Stimulated activated CD4-positive, alpha-beta T cell treated with anti-CD3 and anti-CD28 coated beads, Interleukin-4, amount 100 ng/mL, for 4 hours (primary cell): ENCODE results near the gene STING1.
"Not testable (repeated sequence)": the region's sequence is repeated elsewhere in the genome, so short reads cannot be mapped to it uniquely, and the experiment has no call there.

Source experiments
- DNase-seq, 2 experiments: peaks; one replicate each; pipeline ENCODE4 v3.0.0-alpha.2; 2020

The STING1 gene

DNA sequence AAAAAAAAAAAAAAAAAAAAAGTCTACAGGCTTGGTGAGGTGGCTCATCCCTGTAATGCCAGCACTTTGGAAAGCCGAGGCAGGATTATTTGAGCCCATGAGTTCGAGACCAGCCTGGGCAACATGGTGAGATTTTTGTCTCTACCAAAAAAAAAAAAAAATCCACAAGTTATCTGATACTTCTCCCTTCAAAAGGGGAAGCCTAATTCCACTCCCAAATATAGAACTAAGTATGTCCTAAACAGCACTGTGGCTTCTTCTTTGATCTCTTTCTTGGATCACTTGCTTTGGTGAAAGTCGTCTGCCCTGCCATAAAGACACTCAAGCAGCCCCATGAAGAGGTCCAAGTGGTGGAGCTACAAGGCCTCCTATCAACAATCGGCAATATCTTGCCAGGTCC is 18.8 kb upstream of the STING1 start:
- DNase-seq = no peak

DNA sequence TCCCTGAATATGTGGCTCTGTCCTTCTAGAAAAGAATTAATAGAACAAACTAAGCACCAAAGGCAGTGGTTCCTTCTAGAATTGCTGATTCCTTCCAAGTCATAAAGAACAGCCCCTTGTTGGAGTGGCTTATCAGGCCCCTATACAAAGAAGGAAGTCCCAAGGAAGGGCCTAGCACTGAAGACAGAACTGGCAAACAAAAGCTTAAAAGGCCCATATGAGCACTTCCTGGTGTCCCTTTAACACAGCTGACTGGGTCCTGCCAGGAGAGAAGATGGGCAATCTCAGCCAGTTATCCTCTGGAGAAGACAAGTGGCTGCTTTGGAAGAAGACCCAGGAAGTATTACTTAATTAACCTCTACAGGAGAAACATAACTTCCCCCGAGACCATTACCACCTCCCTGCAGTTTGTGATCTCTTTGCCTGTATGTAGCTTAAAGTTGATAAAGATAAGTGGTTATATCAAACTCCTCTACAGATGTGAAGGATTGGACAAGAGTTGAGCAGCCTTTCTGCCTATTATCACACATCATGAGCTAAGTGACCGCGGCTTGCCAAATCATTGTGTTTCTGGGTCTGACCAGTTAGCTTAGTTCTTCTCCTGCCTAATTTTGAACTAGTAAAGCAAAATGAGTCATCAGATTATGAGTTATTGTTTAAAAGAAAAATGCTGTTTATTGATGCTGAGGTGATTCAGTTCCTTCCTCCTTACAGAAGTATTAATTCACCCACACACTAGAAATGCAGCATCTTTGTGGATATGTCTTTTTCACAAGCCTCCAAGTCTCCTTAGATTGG is 13.3 kb upstream of the STING1 start:
- no peak for DNase-seq

DNA sequence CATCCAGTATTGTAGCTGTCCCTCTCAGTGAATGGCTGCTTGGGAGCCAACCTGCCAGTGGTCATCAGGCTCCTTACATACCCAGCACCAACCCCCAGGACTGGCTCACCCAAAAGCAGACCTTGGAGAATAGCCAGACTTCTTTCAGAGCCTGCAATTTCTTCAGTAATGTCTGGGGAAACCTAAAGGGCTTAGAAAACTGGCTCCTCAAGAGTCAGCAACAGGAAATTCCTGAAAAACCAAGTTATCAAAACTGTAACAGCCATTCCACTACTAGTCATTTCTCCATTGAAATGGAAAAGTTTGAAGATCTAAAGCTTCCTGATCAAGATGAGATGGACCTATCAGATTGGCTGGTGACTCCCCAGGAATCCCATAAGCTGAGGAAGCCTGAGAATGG is 12.3 kb upstream of the STING1 start:
- DNase-seq = no peak

DNA sequence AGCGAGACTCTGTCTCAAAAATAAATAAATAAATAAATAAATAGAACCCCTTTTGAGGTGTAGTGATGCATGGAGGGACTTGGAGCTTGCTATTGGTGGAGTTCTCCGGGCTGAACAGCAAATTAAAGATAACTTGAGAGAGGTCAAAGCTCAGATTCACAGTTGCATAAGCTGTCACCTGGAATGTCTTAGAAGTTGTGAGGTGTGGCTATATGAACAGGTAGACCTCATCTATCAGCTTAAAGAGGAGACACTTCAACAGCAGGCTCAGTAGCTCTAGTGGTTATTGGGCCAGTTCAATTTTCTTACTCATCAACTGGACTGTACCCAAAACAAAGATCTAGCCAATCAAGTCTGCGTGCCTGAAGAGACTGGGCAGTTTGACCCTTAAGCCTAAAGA is 11.7 kb upstream of the STING1 start:
- no peak for DNase-seq

DNA sequence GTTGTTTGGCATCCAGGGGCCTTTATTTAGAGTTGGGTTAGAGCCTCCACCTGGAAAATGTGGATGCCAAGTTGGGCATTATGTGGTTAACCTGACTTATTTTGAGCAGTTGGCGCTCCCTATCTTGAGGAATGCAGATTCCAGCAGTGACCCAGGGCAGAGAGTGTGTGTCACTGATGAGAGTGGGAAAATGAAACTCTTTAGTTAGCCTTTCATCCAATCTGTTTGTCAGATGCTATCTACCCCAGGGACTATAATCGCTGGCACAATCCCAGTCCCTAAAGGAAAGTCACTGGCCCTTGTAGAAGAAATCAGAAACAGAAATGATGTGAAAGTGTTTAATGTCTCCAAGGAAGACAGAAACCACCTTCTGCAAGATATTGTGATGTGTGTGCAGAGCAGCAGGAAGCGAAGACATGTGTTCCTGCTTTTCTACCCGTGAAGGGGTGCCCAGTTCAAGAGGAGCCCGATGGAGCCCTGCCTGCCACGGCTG is 10.2 kb upstream of the STING1 start:
- no peak for DNase-seq

DNA sequence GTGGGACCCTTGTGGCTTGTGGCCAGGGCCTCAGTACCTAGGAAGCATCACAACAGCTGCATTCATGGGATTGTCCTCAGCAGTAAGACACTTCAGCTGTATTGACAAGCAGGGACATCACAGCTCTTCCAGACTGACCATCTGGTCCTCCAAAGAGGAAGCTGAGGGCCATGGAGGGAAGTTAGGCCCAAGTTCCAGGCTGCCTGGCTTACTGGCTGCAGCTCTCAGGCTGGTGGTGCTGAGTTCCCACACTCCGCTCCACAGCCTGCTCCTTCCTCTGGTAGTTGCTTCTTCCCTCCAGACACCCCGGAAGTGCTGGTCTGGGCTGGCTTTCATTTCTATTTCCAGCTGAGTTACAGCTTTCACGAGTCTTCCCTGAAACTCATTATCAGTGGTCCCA is 5.7 kb upstream of the STING1 start:
- DNase-seq = no peak

DNA sequence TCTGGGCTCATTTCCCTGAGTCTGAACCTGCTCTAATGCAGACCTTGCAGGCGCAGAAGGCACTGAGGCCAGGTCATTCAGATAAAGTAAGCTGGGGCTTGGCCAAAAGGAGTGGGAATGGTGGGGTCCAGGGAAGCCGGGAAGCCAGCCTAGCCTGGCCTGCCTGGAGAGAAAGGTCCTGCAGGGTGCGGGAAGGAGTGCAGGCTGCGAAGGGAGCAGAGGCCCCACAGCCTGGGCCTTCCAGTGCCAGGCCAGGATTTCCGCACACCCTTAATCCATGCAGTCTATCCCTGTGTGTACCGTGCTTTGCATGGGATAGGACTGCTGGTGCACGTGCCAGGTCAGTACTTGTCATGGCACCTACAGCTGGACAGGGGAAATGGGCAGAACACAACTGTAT is 3.6 kb upstream of the STING1 start:
- DNase-seq = no peak

DNA sequence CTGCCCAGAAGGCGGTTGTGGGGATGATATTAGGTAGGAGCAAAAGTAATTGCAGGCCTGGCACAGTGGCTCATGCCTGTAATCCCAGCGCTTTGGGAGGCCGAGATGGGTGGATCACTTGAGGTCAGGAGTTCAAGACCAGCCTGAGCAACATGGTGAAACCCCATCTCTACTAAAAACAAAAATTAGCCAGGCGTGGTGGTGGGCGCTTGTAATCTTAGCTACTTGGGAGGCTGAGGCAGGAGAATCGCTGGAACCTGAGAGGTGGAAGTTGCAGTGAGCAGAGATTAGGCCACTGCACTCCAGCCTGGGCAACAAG is 291 bp upstream of the STING1 start:
- not testable (repeated sequence) for DNase-seq

DNA sequence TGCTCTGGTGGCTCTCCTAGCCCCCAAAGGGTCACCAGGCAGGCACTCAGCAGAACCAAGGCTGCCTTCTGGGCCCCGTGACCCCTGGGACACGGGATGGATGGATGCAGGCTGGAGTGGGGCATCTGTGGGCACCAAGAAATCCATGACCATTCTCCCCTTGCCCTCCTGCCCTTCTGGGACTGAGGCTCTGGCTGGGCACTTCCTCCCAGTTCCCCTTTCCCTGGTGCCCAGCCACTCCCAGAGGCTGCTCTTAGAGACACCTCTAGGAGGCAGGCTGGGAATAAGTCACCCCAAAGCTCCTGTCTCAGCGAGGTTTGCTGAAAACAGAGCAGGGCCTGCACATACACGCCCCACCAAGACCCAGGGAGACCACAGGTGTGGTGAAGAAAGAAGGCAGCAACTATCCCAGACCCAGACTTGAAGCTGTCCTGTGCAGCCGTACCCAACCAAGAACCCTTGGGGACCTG is 943 bp downstream of the STING1 start:
- no peak for DNase-seq

DNA sequence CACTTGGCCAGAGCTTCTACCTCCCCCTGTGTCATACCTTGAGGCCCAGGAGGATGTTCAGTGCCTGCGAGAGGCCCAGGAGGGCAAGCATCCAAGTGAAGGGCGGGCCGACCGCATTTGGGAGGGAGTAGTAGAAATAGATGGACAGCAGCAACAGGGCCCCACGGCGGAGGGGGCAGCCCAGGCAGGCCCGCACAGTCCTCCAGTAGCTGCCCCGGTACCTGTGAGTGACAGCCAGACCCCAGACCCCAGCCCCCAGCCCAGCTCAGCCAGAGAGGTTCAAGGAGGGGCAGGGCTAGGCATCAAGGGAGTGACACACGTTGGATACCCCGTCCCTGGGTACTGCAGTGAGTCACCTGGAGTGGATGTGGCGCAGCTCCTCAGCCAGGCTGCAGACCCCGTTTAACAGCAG is 1.4 kb downstream of the STING1 start:
- peak in 1 of 2 experiments; percentile 48 for DNase-seq

DNA sequence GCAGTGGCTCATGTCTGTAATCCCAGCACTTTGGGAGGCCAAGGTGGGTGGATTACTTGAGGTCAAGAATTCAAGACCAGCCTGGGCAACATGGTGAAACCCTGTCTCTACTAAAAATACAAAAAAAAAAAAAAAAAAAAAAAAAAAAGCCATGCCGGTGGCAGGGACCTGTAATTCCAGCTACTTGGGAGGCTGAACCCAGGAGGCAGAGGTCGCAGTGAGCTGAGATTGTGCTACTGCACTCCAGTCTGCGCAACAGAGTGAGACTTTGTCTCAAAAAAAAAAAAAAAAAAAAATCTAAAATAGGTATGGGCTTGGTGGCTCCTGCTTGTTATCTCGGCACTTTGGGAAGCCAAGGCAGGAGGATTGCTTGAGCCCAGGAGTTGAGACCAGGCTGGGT is 2.8 kb downstream of the STING1 start:
- not testable (repeated sequence) for DNase-seq

DNA sequence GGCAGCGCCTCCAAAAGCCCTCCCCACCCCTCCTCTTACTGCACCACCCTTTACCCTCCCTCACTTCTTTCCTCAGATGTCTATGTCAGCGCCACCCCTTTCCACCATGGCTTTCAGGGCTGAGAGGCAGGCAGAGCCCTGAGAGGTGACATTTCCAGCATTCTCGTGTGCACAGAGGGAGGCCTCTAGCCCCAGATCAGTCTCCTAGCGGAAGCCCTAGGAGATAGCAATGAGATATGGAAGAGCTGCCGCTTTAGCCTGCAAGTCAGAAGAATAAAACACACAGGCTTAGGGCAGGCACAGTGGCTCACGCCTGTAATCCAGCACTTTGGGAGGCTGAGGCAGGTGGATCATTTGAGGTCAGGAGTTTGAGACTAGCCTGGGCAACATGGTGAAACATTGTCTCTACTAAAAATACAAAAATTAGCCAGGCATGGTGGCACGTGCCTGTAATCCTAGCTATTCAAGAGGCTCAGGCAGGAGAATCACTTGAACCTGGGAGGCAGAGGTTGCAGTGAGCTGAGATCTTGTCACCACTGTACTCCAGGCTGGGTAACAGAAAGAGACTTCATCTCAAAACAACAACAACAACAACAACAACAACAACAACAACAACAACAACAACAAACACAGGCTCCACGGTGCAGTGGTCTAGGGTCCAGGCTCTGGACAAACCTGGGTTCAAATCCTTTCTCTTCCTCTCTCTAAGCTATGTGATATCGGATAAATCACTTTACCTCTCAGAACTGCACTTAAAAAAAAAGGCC is 3.7 kb downstream of the STING1 start:
- DNase-seq = not testable (repeated sequence)

DNA sequence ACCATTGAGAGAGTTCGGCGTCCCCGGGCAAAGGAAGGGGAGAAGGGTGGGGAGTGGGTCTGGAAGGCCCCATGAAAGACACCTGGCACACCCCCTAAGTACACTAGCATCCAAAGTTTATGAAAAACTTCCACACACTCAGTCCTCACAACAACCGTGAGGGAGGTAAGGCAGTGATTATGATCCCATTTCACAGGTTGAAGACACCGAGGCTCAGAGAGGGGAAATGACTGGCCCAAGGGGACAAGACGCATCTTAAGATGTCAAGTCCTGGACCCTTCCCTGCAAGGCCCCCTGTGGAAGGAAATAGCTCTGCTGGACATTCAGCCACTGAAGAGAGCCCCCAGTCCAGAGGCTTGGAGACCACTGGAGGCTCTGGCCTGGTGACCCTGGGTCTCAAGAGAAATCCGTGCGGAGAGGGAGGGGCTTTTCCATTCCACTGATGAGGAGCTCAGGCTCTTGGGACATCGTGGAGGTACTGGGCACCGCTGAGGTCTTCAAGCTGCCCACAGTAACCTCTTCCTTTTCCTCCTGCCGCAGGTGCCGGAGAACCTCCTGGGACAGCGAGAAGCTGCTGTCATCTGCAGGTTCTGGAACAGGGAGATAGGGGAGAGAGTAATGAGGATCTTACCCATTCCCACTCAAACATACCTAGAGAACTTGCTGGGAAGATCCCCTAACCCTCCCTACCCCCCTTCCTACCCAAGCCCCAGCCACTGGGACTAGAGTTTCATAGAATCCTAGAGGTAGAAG is 6.5 kb downstream of the STING1 start:
- no peak for DNase-seq

DNA sequence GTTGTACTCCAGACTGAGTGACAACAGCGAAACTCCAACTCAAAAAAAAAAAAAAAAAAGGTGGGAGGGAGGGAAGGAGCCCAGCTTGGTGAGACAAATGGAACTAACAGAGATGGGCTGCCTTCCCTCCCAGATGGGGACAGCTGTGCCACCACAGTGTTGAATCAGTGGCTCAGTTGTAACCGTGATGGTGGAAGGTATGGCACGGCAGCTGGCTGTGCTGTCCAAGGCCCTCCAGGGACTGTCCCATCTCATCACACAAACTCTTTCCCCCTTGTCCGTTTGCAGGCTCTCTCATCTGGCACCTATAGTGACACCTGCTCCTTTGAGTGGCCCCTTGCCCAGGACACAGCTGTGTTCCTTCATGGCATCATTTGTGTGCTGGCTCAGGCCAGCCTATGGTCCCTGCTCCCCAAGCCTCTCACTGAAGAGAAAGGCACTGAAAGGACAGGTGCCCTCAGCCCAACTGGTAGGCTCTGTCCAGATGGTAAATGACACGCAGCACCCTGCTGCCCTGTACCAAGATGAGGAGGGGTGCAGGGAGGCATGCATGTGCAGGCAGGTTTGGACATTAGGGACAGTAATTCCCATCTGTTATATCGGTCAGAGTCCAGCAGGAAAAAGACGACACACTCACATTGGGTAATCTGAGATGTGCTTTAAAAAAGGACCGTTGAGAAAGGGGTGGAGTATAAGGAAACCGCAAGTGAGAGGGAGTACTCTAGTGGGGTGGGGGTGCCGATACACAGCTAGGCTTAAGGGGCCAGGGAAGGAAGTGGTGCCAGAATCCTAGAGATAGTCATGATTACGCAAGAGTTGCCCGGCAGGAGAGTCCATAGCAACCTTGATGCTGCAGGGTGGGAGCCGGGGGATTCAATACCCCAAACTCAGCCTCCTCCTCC is 7.4 kb downstream of the STING1 start:
- DNase-seq = no peak

DNA sequence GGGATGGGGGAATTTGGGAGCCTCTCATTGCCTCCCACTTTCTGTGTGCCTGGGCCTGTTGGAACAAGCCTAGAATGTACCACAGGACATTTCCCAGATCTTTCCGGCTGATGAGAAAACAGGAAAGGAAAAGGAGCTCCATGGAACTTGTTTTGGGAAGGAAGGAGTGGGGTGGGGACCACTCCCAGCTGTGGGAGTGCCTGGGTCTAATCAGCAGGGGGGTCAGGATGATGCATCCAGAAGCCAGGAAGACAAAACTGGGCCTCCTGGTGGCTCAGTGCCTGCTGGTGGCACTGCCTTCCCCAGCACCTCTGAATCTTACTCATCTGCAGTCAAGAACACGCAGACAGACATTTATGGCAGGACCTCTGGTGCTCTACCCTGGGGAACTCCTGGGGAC is 9.0 kb downstream of the STING1 start:
- DNase-seq = no peak

DNA sequence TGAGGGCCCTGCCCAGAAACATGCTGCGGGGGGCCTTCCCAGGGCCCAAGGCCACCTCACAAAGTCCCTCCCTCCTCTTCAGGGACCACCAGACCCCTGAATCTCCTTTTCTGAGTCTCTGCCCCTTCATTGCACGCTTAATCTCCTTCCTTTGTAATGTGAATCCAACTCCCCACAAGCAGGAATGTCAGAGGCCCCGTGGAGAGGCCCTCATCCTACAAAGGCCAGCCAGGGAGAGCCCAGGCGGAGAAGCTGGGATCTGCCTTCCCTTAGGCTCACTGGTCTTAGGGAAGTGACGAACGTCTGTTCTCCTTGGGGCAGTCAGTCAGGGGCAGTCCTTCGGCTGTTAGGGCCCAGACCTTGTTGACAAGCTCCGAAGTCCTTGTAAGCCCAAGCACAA is 9.5 kb downstream of the STING1 start:
- DNase-seq = no peak

DNA sequence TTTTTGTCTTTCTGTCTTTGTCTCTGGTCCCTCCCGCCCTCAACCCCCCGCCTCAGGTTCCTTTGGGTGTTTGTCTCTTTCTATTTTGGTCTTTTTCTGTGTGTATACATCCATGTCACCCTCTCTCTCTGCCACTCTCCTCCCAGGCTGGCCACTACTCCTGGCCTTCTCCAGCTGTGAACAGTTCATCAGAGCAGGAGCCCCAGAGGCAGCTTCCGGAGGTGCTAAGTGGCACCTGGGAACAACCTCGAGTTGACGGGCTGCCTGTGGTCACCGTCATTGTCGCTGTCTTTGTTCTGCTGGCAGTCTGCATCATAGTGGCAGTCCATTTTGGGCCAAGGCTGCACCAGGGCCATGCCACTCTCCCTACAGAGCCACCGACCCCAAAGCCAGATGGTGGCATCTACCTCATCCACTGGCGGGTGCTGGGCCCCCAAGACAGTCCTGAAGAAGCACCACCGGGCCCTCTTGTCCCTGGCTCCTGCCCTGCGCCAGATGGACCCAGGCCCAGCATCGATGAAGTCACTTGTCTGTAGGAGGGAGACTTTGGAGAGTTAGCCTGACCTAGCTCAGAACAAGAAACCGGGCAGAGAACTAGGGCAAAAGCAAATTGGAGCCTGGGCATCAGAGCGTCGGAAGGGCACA is 10.1 kb downstream of the STING1 start:
- no peak for DNase-seq

DNA sequence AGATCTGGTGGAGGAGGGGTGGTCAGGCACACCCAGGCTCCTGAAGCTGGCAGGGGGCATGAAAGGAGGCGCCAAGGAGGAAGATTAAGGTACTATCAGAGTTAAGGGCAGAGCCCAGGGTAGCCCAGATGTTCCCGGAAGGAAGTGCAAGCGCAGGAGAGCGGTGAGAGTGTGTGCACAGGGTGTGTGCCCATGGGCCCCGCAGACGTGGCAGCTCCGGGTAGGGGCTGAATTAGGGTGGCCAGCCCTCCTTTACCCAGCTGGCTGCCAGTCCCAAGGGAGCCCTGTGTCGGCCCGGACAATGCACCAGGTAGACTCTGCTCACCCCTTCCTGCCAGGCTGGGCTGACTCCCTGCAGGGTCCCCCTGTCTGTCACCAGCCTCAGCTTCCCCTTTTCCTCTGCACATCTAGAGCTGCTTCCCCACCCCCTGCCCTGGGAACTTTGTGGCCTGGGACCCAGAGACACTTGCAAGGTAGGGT is 11.7 kb downstream of the STING1 start, which contains the start of gene SMIM33:
Gene SMIM33 (plus strand): TSS at position 184 of the 480 bp plus-strand sequence. CDS start 118 bp downstream, at position 302.
- DNase-seq = no peak

DNA sequence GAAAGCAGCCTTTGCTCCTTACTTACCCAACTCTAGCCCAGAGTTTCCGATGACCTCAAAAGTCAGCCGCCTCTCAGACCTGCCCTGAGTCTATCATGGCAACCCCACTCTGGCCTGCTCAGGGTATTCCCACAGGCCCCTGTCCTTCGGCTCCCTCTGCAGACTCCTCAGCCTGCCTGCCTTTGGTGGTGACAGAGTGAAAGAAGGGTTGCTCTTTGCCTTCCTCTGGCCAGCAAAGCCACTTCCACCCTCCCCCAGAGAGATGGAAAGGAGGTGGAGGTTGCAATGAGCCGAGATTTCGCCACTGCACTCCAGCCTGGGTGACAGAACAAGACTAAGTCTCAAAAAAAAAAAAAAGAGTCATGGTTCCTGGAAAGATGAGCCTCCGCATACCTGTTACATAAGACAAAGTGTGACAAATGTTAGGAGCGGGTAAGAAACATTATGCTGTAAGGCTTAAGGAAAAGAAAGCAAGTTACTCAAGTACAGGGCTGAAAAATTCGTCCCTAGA is 14.1 kb downstream of the STING1 start:
- DNase-seq = no peak

DNA sequence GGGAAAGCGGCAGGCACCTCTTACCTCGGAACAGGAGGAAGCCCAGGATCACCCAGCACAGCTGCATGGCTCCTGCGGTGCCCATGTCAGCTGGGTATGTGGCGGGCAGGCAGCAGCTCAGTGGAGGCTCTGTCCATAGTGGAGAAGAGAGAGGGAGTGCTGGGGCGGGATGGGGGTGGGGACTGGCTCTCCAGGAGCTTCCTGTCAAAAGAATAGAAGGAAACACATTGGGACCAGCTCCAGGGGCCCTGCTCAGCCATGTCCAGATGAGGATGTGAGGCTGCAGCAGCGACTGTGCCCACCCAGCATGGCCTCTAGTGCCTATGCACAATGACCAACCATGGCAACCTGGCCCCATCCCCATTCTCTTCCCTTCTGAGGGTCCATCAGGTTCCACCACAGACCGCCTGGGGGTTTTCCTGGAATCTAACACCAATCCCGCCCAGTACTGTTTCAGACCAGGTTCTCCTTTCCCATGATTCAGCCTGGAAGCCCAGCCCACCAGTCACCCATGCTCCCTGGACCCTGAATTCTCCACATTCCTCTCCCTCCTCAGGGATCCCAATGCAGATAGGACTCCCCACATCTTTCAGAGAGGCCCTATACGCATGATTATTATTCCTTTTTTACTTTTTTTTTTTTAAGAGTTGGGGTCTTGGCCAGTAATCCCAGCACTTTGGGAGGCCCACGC is 19.8 kb downstream of the STING1 start, which contains the start of gene ECSCR:
Gene ECSCR (minus strand): TSS at position 158 of the 691 bp plus-strand sequence. CDS start 73 bp downstream, at position 85.
- DNase-seq = no peak

DNA sequence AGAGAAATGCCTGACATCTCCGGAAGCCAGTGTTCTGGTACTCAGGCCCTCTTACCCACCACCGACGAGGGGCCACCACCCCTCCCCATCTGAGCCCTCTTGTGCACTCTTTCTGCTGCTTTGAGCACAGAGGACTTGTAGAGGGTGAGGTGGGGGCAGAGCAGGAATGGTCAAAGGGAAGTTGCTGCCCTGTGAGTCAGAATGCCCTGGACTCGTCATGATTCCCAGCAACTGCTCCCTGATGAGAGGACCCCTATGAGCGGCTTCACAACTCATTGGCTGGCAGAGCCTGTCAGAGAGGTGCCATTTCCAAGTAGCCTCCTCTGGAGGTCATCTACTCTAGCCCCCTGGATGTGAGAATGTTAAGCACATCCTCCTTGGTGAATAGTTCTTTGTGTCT is 20.9 kb downstream of the STING1 start:
- DNase-seq = no peak
